GM12878 (cell line): Measurements from ENCODE around the gene C1D.

ENCODE experiments used
- ATF2 ChIP-seq: IDR thresholded peaks from 2 replicates; pipeline ENCODE4 v1.6.1; 2012; ENCODE audit warnings: low read length, inconsistent platforms
- CREB1 ChIP-seq: IDR thresholded peaks from 2 replicates; pipeline ENCODE4 v1.6.1; 2012; ENCODE audit warnings: low read depth, mild to moderate bottlenecking, inconsistent platforms
- ESRRA ChIP-seq: IDR thresholded peaks from 2 replicates; pipeline ENCODE4 v1.6.1; 2012; ENCODE audit warnings: mild to moderate bottlenecking, low read length, improper control_type of control experiment
- ETV6 ChIP-seq, 2 experiments: fragments of 450-650 bp in 1 of 2; IDR thresholded peaks in 1 of 2; conservative IDR thresholded peaks in 1 of 2; 2 replicates each; pipeline ENCODE4 v1.6.1; 2014; ENCODE audit warnings: antibody characterized with exemption in 1 of 2, borderline replicate concordance in 1 of 2, low read depth in 1 of 2, mild to moderate bottlenecking in 1 of 2, moderate library complexity in 1 of 2
- FOS ChIP-seq: IDR thresholded peaks from 3 replicates; pipeline ENCODE4 v1.6.1; 2011; ENCODE audit warnings: borderline replicate concordance; ENCODE audit not compliant: insufficient read length; ENCODE audit errors: extremely low read depth
- MYC ChIP-seq: IDR thresholded peaks from 2 replicates; pipeline ENCODE4 v1.6.1; 2011; ENCODE audit warnings: mild to moderate bottlenecking, low read length, moderate library complexity, inconsistent platforms; ENCODE audit not compliant: insufficient read depth, insufficient replicate concordance, insufficient read length, severe bottlenecking
- PRDM15 ChIP-seq: fragments of 450-650 bp; formaldehyde crosslinking; IDR thresholded peaks from 2 replicates; pipeline ENCODE4 v1.4.0; 2020; ENCODE audit warnings: mild to moderate bottlenecking, moderate library complexity

- TF ChIP-seq ATF2 (no peak), FOS (no peak), CREB1 (no peak), PRDM15 (no peak), ESRRA (no peak), ETV6 (conservative IDR thresholded peaks at IDR 0.05 in 1 of 2, IDR thresholded peaks at IDR 0.05 in 1 of 2; ENCODE audit: borderline replicate concordance in 1 of 2, low read depth in 1 of 2) (no peak), MYC (no peak)
Measured at GRCh38 chr2:68057658-68058396, 5.0 kb downstream of the C1D start.
